ENCODE results near the gene APOB.

APOB gene

DNA sequence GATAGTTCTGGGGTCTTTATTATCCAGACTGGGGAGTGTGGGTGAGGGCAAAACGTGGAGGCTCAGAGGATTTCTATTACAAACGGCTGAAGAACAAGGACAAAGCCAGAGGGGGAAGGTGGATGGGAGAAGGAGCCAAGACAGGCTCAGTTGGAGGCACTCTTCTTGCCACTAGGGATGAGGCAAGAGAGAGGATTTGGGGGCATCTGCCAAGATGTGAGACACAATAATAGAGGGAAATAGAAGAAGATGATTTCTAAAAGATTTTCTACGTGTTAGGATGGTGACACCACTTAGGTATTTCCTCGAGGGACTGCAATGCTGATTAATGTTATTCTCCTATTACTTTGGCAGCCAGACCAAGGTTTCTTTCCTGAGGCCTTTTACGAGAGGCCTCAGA is 71.8 kb downstream of the APOB start:
- no peak for DNase-seq

DNA sequence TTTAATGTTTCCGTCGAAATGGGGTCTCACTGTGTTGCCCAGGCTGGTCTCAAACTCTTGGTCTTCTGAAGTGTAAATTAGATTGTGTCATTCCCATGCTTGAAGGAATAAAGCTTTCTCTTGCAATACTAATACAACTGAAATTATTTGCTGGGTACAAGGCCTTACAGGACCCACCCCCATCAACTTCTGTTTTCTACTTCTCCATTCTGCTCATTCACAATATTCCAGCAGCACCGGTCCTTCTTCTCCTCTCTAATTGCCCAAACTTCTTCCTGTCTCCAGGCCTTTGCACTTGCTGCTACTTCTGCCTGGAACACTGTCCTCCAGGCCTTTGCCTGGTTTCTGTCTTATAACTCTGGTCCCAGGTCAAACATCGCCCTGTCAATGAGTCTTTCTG is 73.8 kb downstream of the APOB start:
- DNase-seq = no peak

DNA sequence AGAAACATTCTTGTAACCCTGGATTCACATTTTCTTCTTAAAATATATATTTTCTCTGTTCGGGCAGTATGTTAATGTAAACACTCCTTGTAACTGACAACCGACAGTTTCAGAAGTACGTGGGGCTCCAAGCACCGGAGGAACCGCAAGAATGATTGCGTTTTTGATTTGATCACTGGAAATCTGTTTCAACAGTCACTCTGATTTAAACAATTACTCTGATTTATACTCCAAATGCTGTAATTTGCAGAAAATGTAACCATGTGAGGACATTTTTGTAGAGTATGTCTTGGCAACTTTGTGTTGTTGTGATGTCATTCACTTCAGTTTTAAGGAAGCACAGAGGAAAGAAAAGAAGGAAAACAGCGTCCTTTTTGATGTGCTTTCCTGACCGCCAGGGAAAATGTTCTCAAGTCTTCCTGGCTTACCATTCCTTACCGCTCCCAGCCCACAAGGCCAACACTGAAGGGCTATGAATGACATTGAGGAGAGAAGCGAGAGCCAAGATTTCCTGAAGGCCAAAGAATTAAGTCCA is 77.7 kb downstream of the APOB start:
- no peak for DNase-seq

- no peak for DNase-seq
Measured at GRCh38 chr2:20965221-20965620, 78.7 kb downstream of the APOB start.

DNA sequence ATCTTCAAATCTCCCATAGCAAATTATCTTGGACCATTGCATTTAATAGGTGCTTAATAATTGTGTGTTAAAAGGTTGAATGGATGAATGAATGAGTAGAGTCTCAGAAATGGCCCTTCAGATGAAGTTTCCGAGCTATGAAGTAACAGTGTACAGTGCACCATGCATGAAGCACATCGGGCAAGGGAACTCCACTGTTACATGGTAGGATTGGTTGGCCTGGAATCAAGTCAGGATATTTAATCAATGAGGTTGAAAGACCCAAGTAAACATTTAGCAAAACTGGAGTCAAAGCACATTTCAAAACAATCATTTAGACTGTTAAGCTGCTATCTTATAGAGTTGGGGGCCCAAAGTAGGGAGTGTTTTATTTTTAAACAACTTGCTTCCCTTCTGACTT is 80.0 kb downstream of the APOB start:
- no peak for DNase-seq

GRCh38 chr2:20962939-20963557 is 80.8 kb downstream of the APOB start:
- DNase-seq = peak; percentile 57

GRCh38 chr2:20961858-20962257 is 82.0 kb downstream of the APOB start:
- no peak for DNase-seq

- no peak for DNase-seq
Measured at GRCh38 chr2:20960003-20960402, 83.9 kb downstream of the APOB start.

- DNase-seq = no peak
Measured at GRCh38 chr2:20959252-20959651, 84.6 kb downstream of the APOB start.

DNA sequence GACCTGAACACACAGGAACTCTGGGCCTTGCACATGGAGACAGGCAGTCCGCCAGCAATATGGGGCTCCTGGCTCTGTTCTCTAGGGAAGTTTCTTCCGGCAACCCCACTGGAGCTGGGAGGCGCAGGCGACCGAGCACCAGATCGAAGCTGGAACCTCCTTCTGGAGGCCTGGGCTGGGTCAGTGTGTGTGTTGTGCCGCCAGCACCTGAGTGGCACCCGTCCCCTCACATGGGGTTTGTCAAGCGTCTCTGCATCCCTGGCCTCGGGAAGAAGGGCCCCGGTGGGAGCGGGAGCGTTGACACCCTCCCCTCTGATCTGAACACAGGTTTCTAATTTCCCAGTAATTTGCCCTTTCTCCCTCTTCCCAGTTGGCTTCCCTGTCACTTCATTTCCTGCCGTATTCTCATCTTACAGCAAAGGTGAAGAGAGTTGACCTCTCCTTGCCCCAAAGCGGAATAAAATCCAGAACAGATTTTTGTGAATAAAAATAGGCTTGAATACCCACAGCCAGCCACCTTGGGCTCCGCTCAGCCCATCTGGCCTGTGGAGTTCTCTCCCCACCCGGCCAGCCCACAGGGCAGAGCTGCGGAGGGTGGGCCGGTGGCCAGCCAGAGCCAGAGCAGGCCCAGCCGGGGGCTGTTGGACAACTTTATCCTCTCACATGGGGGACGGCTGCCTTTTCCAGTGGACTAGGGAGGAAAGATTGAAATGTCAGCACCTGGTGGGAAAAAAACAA is 85.9 kb downstream of the APOB start:
- no peak for DNase-seq

DNA sequence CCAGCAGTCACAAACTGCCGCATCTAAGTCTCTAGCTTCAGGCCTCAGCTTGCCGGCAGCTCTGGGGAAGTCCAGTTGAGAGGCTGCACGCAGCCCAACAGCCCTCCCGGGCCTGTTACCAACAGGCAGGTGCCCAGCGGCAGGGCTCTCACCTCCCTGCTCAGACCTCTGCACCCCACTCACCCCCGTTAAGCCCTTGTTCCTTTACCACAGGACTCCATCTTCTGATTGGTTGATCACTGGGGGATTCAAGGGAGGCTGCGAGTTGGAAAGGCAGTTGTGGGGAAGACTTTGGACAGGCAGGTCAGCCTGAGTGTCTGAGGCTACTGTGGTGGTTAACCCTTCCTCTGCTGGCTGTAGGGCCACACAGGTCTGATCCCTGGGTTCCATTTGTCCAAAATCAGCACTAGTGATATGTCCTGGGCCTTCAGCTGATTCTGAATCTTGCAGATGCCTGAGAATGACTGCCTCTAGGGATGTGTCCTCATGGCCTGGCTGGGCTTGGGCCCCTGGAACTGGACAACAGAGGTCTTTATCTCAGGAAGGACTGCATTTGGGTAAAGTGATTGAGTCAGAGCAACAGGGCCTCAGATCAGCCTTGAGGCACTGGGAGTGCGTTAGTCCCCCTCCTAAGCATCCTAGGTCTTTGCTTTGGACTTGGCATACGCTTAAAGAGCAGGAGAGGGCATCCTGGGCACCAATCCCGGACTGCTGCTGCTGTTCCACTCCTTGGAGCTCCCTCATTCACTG is 88.4 kb downstream of the APOB start:
- no peak for DNase-seq

- DNase-seq = no peak
Measured at GRCh38 chr2:20953146-20953824, 90.6 kb downstream of the APOB start.
